ENCODE results near the gene TK1.

DNA sequence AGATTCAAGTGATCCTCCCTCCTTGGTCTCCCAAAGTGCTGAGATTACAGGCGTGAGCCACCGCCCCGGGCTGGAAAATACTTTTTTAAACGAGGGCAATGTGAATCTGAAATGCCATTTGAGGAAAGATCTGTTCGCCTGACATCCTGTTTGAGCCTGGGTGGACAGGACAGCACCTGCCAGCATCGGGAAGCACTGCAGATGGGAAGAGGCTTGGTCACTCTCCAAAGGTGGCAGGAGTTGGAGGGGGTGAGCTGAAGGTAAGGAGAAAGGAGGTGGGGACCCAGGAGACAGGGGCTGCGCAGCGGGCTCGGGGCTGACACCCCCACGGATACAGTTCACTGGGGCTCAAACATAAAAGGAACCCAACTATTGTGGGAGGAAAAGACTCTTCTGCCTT is 23.3 kb upstream of the TK1 start:
- TF ChIP-seq, protein P1, sequence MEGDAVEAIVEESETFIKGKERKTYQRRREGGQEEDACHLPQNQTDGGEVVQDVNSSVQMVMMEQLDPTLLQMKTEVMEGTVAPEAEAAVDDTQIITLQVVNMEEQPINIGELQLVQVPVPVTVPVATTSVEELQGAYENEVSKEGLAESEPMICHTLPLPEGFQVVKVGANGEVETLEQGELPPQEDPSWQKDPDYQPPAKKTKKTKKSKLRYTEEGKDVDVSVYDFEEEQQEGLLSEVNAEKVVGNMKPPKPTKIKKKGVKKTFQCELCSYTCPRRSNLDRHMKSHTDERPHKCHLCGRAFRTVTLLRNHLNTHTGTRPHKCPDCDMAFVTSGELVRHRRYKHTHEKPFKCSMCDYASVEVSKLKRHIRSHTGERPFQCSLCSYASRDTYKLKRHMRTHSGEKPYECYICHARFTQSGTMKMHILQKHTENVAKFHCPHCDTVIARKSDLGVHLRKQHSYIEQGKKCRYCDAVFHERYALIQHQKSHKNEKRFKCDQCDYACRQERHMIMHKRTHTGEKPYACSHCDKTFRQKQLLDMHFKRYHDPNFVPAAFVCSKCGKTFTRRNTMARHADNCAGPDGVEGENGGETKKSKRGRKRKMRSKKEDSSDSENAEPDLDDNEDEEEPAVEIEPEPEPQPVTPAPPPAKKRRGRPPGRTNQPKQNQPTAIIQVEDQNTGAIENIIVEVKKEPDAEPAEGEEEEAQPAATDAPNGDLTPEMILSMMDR (IDR thresholded peaks at IDR 0.05): no peak
- no peak for TF ChIP-seq EZH2 (IDR thresholded peaks at IDR 0.05; ENCODE audit: borderline replicate concordance, insufficient read depth, low read depth, low read length, poor library complexity, severe bottlenecking)
